HCT116 (cell line): Measurements from ENCODE around the gene TRIM38. TPM values are rescaled to one million over a fixed set of nuclear protein-coding genes. Genes with fewer than 3 reads are reported as not detected.

ENCODE experiments used
- ATAC-seq: fragments of 200-7000 bp; cut with Tn5 transposase; 2 replicates; pipeline ENCODE4 v1.9.1; 2020; ENCODE audit warnings: mild to moderate bottlenecking, moderate library complexity
- BruUV-seq: library from RNA; stranded (reverse); fragments of 400-500 nt; replicated peaks from 2 replicates; lab custom pipeline; 2021; lab: Mats Ljungman, UMichigan
- CTCF ChIA-PET: fragments of 300-600 bp; sonication (Branson Sonifier 250); formaldehyde crosslinking; loops from one replicate; lab custom pipeline; 2021; ENCODE audit warnings: antibody characterized with exemption; lab: Charles Lee
- POLR2A ChIA-PET: fragments of 300-600, 350-600 bp; sonication (Branson Sonifier 250); formaldehyde crosslinking; loops from one replicate; lab custom pipeline; 2021; ENCODE audit warnings: antibody characterized with exemption; lab: Charles Lee
- RAD21 ChIA-PET, 2 experiments: fragments of 300-600 bp; sonication (Branson Sonifier 250); formaldehyde crosslinking; loops; one replicate each; lab custom pipeline; 2023; ENCODE audit warnings: low total read pairs in 2 of 2; ENCODE audit not compliant: uncharacterized antibody in 2 of 2, unreplicated experiment in 2 of 2, low non-redundant PET in 1 of 2; lab: Charles Lee
- DNase-seq: peaks from one replicate; pipeline ENCODE4 v3.0.0-alpha.2; 2010; ENCODE audit warnings: low read depth, low spot score
- H2AFZ ChIP-seq: fragments of 200-600 bp; shearing (Covaris generic), sonication (generic); 2 replicates; pipeline ENCODE4 v1.6.1; 2017; ENCODE audit warnings: low read depth, mixed run types, mixed read lengths, antibody characterized with exemption, low read length; ENCODE audit not compliant: poor library complexity, severe bottlenecking
- H3K27ac ChIP-seq: 2 replicates; pipeline ENCODE4 v1.5.1; 2012; ENCODE audit warnings: low read depth, low read length
- H3K27me3 ChIP-seq: fragments of 200-600 bp; sonication (generic); 2 replicates; pipeline ENCODE4 v1.6.1; 2016; ENCODE audit warnings: mixed run types, low read length, mixed read lengths; ENCODE audit not compliant: insufficient read depth
- H3K36me3 ChIP-seq, 2 experiments: fragments of 200-500 bp in 1 of 2; fragments of 200-600 bp in 1 of 2; sonication (Bioruptor generic) in 1 of 2; sonication (generic) in 1 of 2; 2 replicates each; pipeline versions ENCODE4 v1.5.1 to v1.6.1; 2014 to 2016; ENCODE audit warnings: low read length in 2 of 2, inconsistent platforms in 1 of 2, mixed read lengths in 1 of 2, mixed run types in 1 of 2; ENCODE audit not compliant: insufficient read depth in 2 of 2, control insufficient read depth in 1 of 2
- H3K4me1 ChIP-seq, 2 experiments: fragments of 200-600 bp in 1 of 2; sonication (generic) in 1 of 2; 2 replicates each; pipeline versions ENCODE4 v1.5.1 to v1.6.1; 2012 to 2017; ENCODE audit warnings: low read length in 2 of 2, inconsistent platforms in 1 of 2, mild to moderate bottlenecking in 1 of 2, mixed read lengths in 1 of 2, mixed run types in 1 of 2, moderate library complexity in 1 of 2; ENCODE audit not compliant: insufficient read depth in 2 of 2, control insufficient read depth in 1 of 2
- H3K4me2 ChIP-seq: fragments of 200-600 bp; sonication (generic); 2 replicates; pipeline ENCODE4 v1.6.1; 2017; ENCODE audit warnings: mixed run types, low read length, mixed read lengths
- H3K4me3 ChIP-seq, 2 experiments: fragments of 200-600 bp in 1 of 2; sonication (generic) in 1 of 2; replicated peaks in 1 of 2; 2 replicates each; pipeline ENCODE4 v1.5.1; 2011 to 2016; ENCODE audit warnings: low read length in 2 of 2, control low read depth in 1 of 2, low read depth in 1 of 2, mild to moderate bottlenecking in 1 of 2, mixed read lengths in 1 of 2, mixed run types in 1 of 2
- H3K79me2 ChIP-seq: fragments of 200-600 bp; sonication (generic); 2 replicates; pipeline ENCODE4 v1.6.1; 2017; ENCODE audit warnings: mild to moderate bottlenecking, mixed run types, low read length, moderate library complexity, mixed read lengths; ENCODE audit not compliant: insufficient read depth
- H3K9ac ChIP-seq: fragments of 200-600 bp; sonication (generic); 2 replicates; pipeline ENCODE4 v1.6.1; 2016; ENCODE audit warnings: low read length, mixed read lengths
- H3K9me2 ChIP-seq: fragments of 200-600 bp; sonication (generic), shearing (Covaris generic); 2 replicates; pipeline ENCODE4 v1.6.1; 2017; ENCODE audit warnings: mixed run types, mild to moderate bottlenecking, moderate library complexity; ENCODE audit not compliant: insufficient read depth
- H3K9me3 ChIP-seq, 2 experiments: fragments of 200-500 bp in 1 of 2; fragments of 200-600 bp in 1 of 2; sonication (Bioruptor generic) in 1 of 2; sonication (generic) in 1 of 2; 2 replicates each; pipeline ENCODE4 v1.6.1; 2014 to 2017; ENCODE audit warnings: low read length in 2 of 2, mixed read lengths in 2 of 2, inconsistent platforms in 1 of 2, low read depth in 1 of 2, mild to moderate bottlenecking in 1 of 2, mixed run types in 1 of 2, moderate library complexity in 1 of 2; ENCODE audit not compliant: control insufficient read depth in 1 of 2, insufficient read depth in 1 of 2
- H4K20me1 ChIP-seq: fragments of 200-600 bp; sonication (generic), shearing (Covaris generic); 2 replicates; pipeline ENCODE4 v1.6.1; 2017; ENCODE audit warnings: mixed run types, mild to moderate bottlenecking, moderate library complexity; ENCODE audit not compliant: insufficient read depth
- CTCF ChIP-seq, 3 experiments: fragments of 200-600 bp in 1 of 3; sonication (generic) in 1 of 3; IDR thresholded peaks in 2 of 3; conservative IDR thresholded peaks in 1 of 3; 2 replicates each; pipeline ENCODE4 v1.5.1; 2012 to 2017; ENCODE audit warnings: low read depth in 2 of 3, low read length in 2 of 3, antibody characterized with exemption in 1 of 3, borderline replicate concordance in 1 of 3, control low read depth in 1 of 3, mild to moderate bottlenecking in 1 of 3, mixed read lengths in 1 of 3, mixed run types in 1 of 3, moderate library complexity in 1 of 3; ENCODE audit not compliant: insufficient read depth in 1 of 3
- EGR1 ChIP-seq: IDR thresholded peaks from 2 replicates; pipeline ENCODE4 v1.6.1; 2012; ENCODE audit warnings: low read depth
- JUND ChIP-seq: IDR thresholded peaks from 2 replicates; pipeline ENCODE4 v1.6.1; 2012
- POLR2AphosphoS5 ChIP-seq: IDR thresholded peaks from 2 replicates; pipeline ENCODE4 v1.6.1; 2011; ENCODE audit warnings: mild to moderate bottlenecking, low read depth, low read length, moderate library complexity
- REST ChIP-seq: IDR thresholded peaks from 2 replicates; pipeline ENCODE4 v1.6.1; 2012; ENCODE audit warnings: low read depth
- SRF ChIP-seq: IDR thresholded peaks from 2 replicates; pipeline ENCODE4 v1.6.1; 2012; ENCODE audit warnings: low read depth
- ZNF274 ChIP-seq: fragments of 200-500 bp; sonication (Bioruptor generic); IDR thresholded peaks from 2 replicates; pipeline ENCODE4 v1.6.1; 2014; ENCODE audit warnings: mild to moderate bottlenecking, low read depth, low read length, inconsistent platforms
- intact Hi-C: fragments of 100-400 bp; cut with micrococcal nuclease; formaldehyde crosslinking; loops from 2 replicates; pipeline ENCODE4 v1.10.0; 2022
- total RNA-seq: library from RNA; stranded (reverse); gene quantifications from one replicate; pipeline ENCODE4 v1.2.1, GENCODE V29; 2021; ENCODE audit not compliant: unreplicated experiment

Gene TRIM38
- total RNA-seq, 1 experiment from 2014 or later, result 9.6 TPM

- Histone ChIP-seq H3K9me2 (no peaks in the 10 kb centered on the region), H3K9ac (no peak overlapping the region), H3K79me2 (no peaks in the 10 kb centered on the region), H3K36me3 (no peaks in the 10 kb centered on the region), H3K4me2 (no peak overlapping the region), H2AFZ (no peak overlapping the region), H3K27me3 (no peaks in the 10 kb centered on the region), H4K20me1 (no peaks in the 10 kb centered on the region)
- ChIA-PET CTCF (no interaction called here), POLR2A (no interaction called here), RAD21 (no interaction called here)
- no TSS peak for BruUV-seq
- ATAC-seq, result no peak
- no peak for TF ChIP-seq SRF
- no peak for TF ChIP-seq POLR2AphosphoS5
- no peak for TF ChIP-seq CTCF (IDR thresholded peaks at IDR 0.05 in 2 of 3, conservative IDR thresholded peaks at IDR 0.05 in 1 of 3; ENCODE audit: borderline replicate concordance in 1 of 3, insufficient read depth in 1 of 3, low read depth in 2 of 3, low read length in 2 of 3)
- no peak for TF ChIP-seq ZNF274
- TF ChIP-seq, all 23 proteins: peak for 0
- Histone ChIP-seq H3K9me3 (no peaks in the 10 kb centered on the region), H3K4me1 (no peaks in the 10 kb centered on the region), H3K4me3 (no peak overlapping the region), H3K27ac (no peak overlapping the region)
- intact Hi-C loops, result no loop called here
- DNase-seq, result no peak
These were observed 40.3 kb upstream of the TRIM38 start for GRCh38 chr6:25922301-25922700.

GRCh38 chr6:25925876-25926275 lies 36.7 kb upstream of the TRIM38 start:
- no peak overlapping the region for H2AFZ ChIP-seq
- no TSS peak for BruUV-seq
- H3K36me3 ChIP-seq, result no peaks in the 10 kb centered on the region
- H3K27me3 ChIP-seq, result no peaks in the 10 kb centered on the region
- H3K9me2 ChIP-seq, result no peaks in the 10 kb centered on the region
- RAD21 ChIA-PET, result no interaction called here
- DNase-seq (no peak), ATAC-seq (no peak)
- no peaks in the 10 kb centered on the region for H3K79me2 ChIP-seq
- no peaks in the 10 kb centered on the region for H3K4me1 ChIP-seq
- H3K9me3 ChIP-seq, result no peaks in the 10 kb centered on the region
- POLR2A ChIA-PET, result no interaction called here
- CTCF ChIA-PET, result interaction anchor here (1.6 kb wide), 1 partner anchor 67 kb away, joined by 3 read pairs; no protein-coding TSS in a partner anchor
- no peak overlapping the region for H3K4me2 ChIP-seq
- TF ChIP-seq JUND, result no peak
- TF ChIP-seq REST, result no peak
- TF ChIP-seq EGR1, result no peak
- no peak overlapping the region for H3K27ac ChIP-seq
- H3K4me3 ChIP-seq, result no peak overlapping the region
- intact Hi-C loops, result no loop called here
- no peak overlapping the region for H3K9ac ChIP-seq
- H4K20me1 ChIP-seq, result no peaks in the 10 kb centered on the region
